Caki2 (cell line): Measurements from ENCODE around the gene TRPC6. TPM values are rescaled to one million over a fixed set of nuclear protein-coding genes. Genes with fewer than 3 reads are reported as not detected.
A peak's percentile ranks its signal among the peaks of the same experiment; 100 is the strongest.

Experiments used
- DNase-seq: peaks from one replicate; pipeline ENCODE4 v3.0.0-alpha.2; 2015; ENCODE audit warnings: low read depth
- in situ Hi-C: cut with HindIII; loops from 2 replicates; pipeline ENCODE4 v1.10.0; 2016; ENCODE audit warnings: low sequenced_read_pairs, low pct_unique_long_range_greater_than_20kb, mixed read lengths
- total RNA-seq: library from RNA; depleted of rRNA; stranded (reverse); fragments of >200 nt; shearing (Covaris generic); gene quantifications from 2 replicates; pipeline ENCODE4 v1.2.3, GENCODE V29; 2014; ENCODE audit warnings: low replicate concordance

Gene TRPC6
- total RNA-seq, 1 experiment from 2014 or later, result not detected

DNA sequence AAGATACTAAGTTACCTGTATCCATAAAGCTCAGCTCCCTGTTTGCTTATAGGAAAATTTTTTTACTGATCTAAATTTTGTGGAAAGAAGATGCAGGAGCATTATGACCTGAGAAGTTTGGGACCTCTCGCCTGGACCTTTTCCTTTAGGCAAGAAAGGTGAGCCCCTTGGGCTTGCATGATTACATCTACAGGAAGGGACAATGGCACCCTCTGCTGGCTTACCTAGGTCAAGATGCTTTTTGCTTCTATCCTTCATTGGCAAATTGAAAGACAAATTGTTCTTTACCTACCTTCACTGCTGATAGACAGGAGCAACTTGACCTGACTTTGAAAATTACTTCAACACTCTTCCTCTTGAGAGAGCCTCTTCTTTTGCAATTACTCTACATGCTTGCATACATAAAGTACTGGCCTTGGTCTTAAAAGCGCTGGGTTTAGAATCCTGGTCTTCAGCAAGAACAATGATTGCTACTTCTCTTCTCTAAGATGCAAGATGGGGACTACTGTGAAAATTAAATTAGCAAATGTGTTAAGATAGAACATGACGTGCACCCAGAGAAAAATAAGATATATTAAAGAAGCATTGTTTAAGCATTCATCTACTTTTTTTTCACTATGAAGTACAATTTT, 147.2 kb downstream of the TRPC6 start:
- DNase-seq, result peak; percentile 12

DNA sequence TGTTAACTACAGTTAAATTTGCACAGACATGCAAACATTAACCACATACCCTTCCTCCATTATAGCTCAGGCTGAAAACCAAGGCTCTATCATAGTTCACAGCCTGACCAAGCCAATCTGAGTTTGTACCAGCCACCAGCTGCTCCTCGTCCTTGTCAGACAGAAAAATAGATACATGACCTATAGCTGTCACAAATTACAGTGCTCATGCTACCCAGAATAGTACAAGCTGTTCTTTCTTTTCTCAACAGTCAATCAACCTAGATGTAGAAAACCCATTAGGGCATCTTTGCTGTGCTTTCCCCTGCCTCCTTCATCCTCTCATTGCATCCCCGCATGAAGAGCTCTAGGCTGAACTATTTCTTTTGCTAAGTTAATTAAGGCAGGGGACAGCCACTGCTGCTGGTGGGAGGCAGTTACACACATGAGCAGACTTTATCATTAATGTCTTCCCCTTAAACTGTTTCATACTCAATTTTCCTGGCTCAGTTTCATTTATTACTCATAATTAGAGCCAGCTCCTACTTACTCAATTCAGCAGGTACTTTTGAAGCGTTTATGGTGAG, 148.3 kb downstream of the TRPC6 start:
- in situ Hi-C loops, result no loop called here

More for the DNA sequence above, 147.2 kb downstream of the TRPC6 start:
- in situ Hi-C loops, result no loop called here

GRCh38 chr11:101434026-101434643, 149.7 kb downstream of the TRPC6 start:
- no peak for DNase-seq
- in situ Hi-C loops, result no loop called here

More for the DNA sequence above, 148.3 kb downstream of the TRPC6 start:
- no peak for DNase-seq

- no peak for DNase-seq
- in situ Hi-C loops, result no loop called here
Measured at GRCh38 chr11:101433151-101433550, 150.7 kb downstream of the TRPC6 start.

DNA sequence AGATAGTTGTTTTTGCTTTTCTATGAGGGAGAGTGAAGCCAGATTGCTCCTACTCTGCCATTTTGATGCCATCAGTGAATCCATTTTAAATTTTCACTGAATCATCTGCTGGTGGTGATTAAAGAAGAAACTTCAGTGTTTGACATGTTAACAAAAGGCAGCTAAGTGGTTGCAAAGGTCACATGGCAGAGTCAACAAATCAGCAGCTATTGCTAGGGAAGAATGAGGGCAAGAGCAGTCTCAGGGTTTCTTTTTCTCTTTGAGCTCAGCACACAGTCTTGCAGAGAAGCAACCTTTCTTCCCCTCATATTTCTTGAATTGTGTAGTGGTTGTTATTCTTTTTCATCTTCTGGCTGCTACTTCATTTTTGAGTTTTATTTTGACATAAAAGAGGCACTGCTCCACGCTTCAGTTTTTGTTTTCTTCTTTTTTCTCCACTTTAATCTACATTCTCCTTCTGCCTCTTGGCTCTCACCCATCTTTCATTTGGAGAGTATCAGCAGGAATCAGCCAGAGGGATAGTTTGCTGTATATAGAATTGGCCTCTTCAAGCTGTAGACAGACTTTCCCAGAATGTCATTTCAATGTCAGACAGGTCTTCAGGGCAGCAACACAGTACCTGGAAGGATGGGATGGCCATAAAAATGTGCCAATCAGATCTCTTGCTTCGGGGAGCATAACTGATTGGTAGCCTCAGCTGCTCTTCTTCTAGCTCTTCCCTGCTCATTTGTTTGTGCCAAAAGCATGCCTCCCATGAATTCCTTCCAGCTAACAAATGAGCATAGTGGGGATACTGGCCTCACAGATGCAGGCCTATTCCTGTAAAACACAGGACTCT, 153.9 kb downstream of the TRPC6 start:
- in situ Hi-C loops, result no loop called here
- DNase-seq, result no peak

DNA sequence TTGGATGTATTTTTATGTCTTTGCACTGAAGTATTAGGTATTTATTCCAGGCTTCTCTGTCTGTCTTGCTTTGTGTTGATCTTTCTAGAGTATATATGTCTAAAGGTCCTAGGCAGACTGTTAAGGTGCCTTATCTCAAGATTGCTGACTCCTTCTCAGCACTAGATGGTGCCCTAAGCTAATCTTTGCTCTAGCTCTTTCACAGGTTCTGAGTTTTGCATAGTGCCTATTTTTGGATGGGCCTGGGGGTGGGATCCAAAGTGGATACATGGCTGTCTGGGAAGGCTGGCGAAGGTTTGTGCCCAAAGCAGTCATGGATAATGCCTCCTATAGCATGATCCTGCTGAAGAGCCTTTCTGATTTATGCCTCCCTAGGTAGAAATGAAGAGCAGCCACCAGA, 154.9 kb downstream of the TRPC6 start:
- DNase-seq, result no peak
- in situ Hi-C loops, result no loop called here

DNA sequence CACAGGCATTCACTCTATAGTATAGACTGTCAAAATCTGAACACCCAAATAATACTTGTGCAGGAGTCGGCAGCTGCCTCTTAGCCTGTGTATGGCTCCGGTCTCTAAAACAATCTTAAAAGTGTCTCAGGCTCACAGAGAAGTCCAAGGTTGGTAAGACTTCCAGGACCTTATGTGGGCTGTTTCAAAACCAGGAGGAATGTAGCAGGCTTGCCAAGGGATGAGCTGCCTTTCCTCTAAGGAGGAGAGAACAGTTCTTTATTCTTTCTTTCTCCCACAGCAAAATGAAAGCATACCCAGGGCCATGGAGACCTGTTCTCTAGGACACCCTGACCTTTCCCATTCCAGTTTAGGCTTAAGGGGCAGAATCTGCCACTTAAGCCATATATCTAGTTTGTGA, 176.5 kb downstream of the TRPC6 start:
- in situ Hi-C loops, result no loop called here

More for the DNA sequence above, 176.5 kb downstream of the TRPC6 start:
- DNase-seq, result no peak
